ENCODE results near the gene HUS1B. TPM values are rescaled to one million over a fixed set of nuclear protein-coding genes. Genes with fewer than 3 reads are reported as not detected.
"Not testable (repeated sequence)": the region's sequence is repeated elsewhere in the genome, so short reads cannot be mapped to it uniquely, and the experiment has no call there.

Gene HUS1B
- total and polyA plus RNA-seq, 9 of the 15 experiments (the other 6 are each of a cell fraction or from before 2014, with no cell fraction given): 0.16 to 1.4 (median 0.38) TPM; not detected in 1

DNA sequence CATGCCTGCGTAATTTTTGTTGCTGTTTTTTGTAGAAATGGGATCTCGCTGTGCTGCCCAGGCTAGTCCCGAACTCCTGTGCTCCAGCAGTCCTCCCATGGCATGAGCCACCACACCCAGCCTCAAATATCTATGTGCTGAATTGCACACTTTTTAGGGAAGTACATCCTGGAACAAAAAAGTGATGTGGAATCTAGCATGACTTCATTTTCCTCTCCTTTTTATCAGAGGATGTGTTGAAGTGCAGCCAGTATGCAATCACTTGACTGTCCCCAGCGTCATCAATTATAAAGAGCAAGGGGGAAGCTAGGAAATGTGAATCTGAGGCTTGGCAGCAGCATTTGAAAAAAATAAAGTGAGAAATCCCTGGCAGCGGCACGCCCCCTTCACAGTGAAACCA is 42.4 kb upstream of the HUS1B start:
- CTCF ChIA-PET (ENCODE audit: low intra/inter-chr PET ratio): no interaction called here
- peak; percentile 64 for FAIRE-seq

DNA sequence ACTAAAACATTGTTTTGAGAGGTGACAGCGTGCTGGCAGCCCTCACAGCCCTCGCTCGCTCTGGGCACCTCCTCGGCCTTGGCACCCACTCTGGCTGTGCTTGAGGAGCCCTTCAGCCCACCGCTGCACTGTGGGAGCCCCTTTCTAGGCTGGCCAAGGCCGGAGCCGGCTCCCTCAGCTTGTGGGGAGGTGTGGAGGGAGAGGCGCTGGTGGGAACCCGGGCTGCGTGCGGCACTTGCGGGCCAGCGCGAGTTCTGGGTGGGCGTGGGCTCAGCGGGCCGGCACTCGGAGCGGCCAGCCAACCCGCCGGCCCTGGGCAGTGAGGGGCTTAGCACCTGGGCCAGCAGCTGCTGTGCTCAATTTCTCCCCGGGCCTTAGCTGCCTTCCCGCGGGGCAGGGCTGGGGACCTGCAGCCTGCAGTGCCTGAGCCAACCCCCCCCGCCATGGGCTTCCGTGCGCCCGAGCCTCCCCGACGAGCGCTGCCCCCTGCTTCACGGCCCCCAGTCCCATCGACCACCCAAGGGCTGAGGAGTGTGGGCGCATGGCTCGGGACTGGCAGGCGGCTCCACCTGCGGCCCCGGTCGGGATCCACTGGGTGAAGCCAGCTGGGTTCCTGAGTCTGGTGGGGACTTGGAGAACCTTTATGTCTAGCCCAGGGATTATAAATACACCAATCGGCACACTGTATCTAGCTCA is 37.7 kb upstream of the HUS1B start:
- H3K4me3 ChIP-seq; BruUV-seq (replicated peaks); H3K9me1 ChIP-seq (ENCODE audit: control insufficient read depth, insufficient read depth, low read length); FAIRE-seq; in situ Hi-C loops (cut with MboI); H4K20me1 ChIP-seq (replicated peaks; ENCODE audit: control insufficient read depth, insufficient read depth, low read length); H2AFZ ChIP-seq (ENCODE audit: low read depth, low read length); ATAC-seq; POLR2A ChIA-PET; intact Hi-C loops (cut with micrococcal nuclease); DNase-seq (ENCODE audit: extremely low read depth in 1 of 4, low spot score in 3 of 4); H3K9me3 ChIP-seq (replicated peaks; ENCODE audit: control insufficient read depth, insufficient read depth, low read depth, low read length); H3K36me3 ChIP-seq (ENCODE audit: control insufficient read depth, insufficient read depth, low read length); CTCF ChIA-PET (ENCODE audit: low intra/inter-chr PET ratio); H3K27ac ChIP-seq (ENCODE audit: extremely low read depth, low read depth, low read length); H3K9ac ChIP-seq (ENCODE audit: insufficient read depth in 1 of 2, low read depth in 2 of 2, low read length in 2 of 2); H3K4me2 ChIP-seq (ENCODE audit: insufficient read depth, low read length): not testable (repeated sequence)
- H3K79me2 ChIP-seq (ENCODE audit: control insufficient read depth, insufficient read depth, low read length): peaks cover 23% of the 10 kb centered on the region
- H3K27me3 ChIP-seq (ENCODE audit: control insufficient read depth in 2 of 2, insufficient read depth in 2 of 2, low read length in 2 of 2): peaks cover 31 to 40% of the 10 kb centered on the region in 2 experiments
- H3K4me1 ChIP-seq (replicated peaks in 1 of 2; ENCODE audit: control insufficient read depth in 2 of 2, insufficient read depth in 2 of 2, low read length in 2 of 2): peaks cover 7 to 20% of the 10 kb centered on the region in 2 experiments; a peak in 3 of 5 replicates
- WGBS (ENCODE audit: insufficient coverage, low coverage, missing lambda C conversion rate): 76% methylated on average over 35 of the region's 40 CpGs

More for the DNA sequence above, 42.4 kb upstream of the HUS1B start:
- no TSS peak for BruUV-seq (replicated peaks)
- Histone ChIP-seq H3K4me1 (replicated peaks in 1 of 2; ENCODE audit: control insufficient read depth in 2 of 2, insufficient read depth in 2 of 2, low read length in 2 of 2) (peaks cover 0 to 4% of the 10 kb centered on the region in 2 experiments; a peak in 3 of 5 replicates), H3K4me3 (no peak overlapping the region), H3K9me1 (ENCODE audit: control insufficient read depth, insufficient read depth, low read length) (no peaks in the 10 kb centered on the region), H3K9me3 (replicated peaks; ENCODE audit: control insufficient read depth, insufficient read depth, low read depth, low read length) (no peaks in the 10 kb centered on the region), H3K9ac (ENCODE audit: insufficient read depth in 1 of 2, low read depth in 2 of 2, low read length in 2 of 2) (no peak overlapping the region), H3K27ac (ENCODE audit: extremely low read depth, low read depth, low read length) (no peak overlapping the region), H3K36me3 (ENCODE audit: control insufficient read depth, insufficient read depth, low read length) (no peaks in the 10 kb centered on the region), H2AFZ (ENCODE audit: low read depth, low read length) (no peak overlapping the region), H3K27me3 (ENCODE audit: control insufficient read depth in 2 of 2, insufficient read depth in 2 of 2, low read length in 2 of 2) (peaks cover 51 to 53% of the 10 kb centered on the region in 2 experiments), H4K20me1 (replicated peaks; ENCODE audit: control insufficient read depth, insufficient read depth, low read length) (no peaks in the 10 kb centered on the region), H3K4me2 (ENCODE audit: insufficient read depth, low read length) (no peak overlapping the region), H3K79me2 (ENCODE audit: control insufficient read depth, insufficient read depth, low read length) (no peaks in the 10 kb centered on the region)
- no peak for DNase-seq (ENCODE audit: extremely low read depth in 1 of 4, low spot score in 3 of 4)
- POLR2A ChIA-PET: no interaction called here
- ATAC-seq: no peak
- in situ Hi-C loops (cut with MboI): no loop called here
- TF ChIP-seq, protein P1, sequence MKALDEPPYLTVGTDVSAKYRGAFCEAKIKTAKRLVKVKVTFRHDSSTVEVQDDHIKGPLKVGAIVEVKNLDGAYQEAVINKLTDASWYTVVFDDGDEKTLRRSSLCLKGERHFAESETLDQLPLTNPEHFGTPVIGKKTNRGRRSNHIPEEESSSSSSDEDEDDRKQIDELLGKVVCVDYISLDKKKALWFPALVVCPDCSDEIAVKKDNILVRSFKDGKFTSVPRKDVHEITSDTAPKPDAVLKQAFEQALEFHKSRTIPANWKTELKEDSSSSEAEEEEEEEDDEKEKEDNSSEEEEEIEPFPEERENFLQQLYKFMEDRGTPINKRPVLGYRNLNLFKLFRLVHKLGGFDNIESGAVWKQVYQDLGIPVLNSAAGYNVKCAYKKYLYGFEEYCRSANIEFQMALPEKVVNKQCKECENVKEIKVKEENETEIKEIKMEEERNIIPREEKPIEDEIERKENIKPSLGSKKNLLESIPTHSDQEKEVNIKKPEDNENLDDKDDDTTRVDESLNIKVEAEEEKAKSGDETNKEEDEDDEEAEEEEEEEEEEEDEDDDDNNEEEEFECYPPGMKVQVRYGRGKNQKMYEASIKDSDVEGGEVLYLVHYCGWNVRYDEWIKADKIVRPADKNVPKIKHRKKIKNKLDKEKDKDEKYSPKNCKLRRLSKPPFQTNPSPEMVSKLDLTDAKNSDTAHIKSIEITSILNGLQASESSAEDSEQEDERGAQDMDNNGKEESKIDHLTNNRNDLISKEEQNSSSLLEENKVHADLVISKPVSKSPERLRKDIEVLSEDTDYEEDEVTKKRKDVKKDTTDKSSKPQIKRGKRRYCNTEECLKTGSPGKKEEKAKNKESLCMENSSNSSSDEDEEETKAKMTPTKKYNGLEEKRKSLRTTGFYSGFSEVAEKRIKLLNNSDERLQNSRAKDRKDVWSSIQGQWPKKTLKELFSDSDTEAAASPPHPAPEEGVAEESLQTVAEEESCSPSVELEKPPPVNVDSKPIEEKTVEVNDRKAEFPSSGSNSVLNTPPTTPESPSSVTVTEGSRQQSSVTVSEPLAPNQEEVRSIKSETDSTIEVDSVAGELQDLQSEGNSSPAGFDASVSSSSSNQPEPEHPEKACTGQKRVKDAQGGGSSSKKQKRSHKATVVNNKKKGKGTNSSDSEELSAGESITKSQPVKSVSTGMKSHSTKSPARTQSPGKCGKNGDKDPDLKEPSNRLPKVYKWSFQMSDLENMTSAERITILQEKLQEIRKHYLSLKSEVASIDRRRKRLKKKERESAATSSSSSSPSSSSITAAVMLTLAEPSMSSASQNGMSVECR (CRISPR knock-in tag; IDR thresholded peaks at IDR 0.05): no peak
- TF ChIP-seq, protein P2, sequence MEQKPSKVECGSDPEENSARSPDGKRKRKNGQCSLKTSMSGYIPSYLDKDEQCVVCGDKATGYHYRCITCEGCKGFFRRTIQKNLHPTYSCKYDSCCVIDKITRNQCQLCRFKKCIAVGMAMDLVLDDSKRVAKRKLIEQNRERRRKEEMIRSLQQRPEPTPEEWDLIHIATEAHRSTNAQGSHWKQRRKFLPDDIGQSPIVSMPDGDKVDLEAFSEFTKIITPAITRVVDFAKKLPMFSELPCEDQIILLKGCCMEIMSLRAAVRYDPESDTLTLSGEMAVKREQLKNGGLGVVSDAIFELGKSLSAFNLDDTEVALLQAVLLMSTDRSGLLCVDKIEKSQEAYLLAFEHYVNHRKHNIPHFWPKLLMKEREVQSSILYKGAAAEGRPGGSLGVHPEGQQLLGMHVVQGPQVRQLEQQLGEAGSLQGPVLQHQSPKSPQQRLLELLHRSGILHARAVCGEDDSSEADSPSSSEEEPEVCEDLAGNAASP (IDR thresholded peaks at IDR 0.05): no peak
- TF ChIP-seq RBM25 (IDR thresholded peaks at IDR 0.05; ENCODE audit: low read depth, low read length, severe bottlenecking) (peak; percentile 20), ZNF121 (CRISPR knock-in tag; conservative IDR thresholded peaks at IDR 0.05) (peak; percentile 93)
- intact Hi-C loops (cut with micrococcal nuclease): no loop called here
- WGBS (ENCODE audit: insufficient coverage, low coverage, missing lambda C conversion rate): 1% methylated on average over 6 of the region's 6 CpGs
